ENCODE measurements around the gene GH2. TPM values are rescaled to one million over a fixed set of nuclear protein-coding genes. Genes with fewer than 3 reads are reported as not detected.
"Not testable (repeated sequence)": the region's sequence is repeated elsewhere in the genome, so short reads cannot be mapped to it uniquely, and the experiment has no call there.

The GH2 gene
- total RNA-seq, 2 donors from 2014 or later, result not detected

- H3K9me3 Mint-ChIP-seq, result not testable (repeated sequence)
These were observed 9.9 kb downstream of the GH2 start for GRCh38 chr17:63871646-63872365.

GRCh38 chr17:63870292-63870665 lies 11.5 kb downstream of the GH2 start:
- H3K4me1 Mint-ChIP-seq; ATAC-seq (replicated peaks): not testable (repeated sequence)

More at GRCh38 chr17:63871646-63872365, 9.9 kb downstream of the GH2 start:
- H3K36me3 Mint-ChIP-seq (ENCODE audit: low read depth); H3K27ac Mint-ChIP-seq; H3K4me1 Mint-ChIP-seq; ATAC-seq (replicated peaks); H3K27me3 Mint-ChIP-seq; H3K4me3 Mint-ChIP-seq: not testable (repeated sequence)

GRCh38 chr17:63869491-63870291 lies 12.1 kb downstream of the GH2 start:
- not testable (repeated sequence) for H3K27ac Mint-ChIP-seq; ATAC-seq (replicated peaks); H3K4me1 Mint-ChIP-seq; H3K27me3 Mint-ChIP-seq; H3K4me3 Mint-ChIP-seq; H3K9me3 Mint-ChIP-seq; H3K36me3 Mint-ChIP-seq (ENCODE audit: low read depth)

More at GRCh38 chr17:63870292-63870665, 11.5 kb downstream of the GH2 start:
- not testable (repeated sequence) for H3K9me3 Mint-ChIP-seq; H3K27ac Mint-ChIP-seq; H3K27me3 Mint-ChIP-seq; H3K4me3 Mint-ChIP-seq; H3K36me3 Mint-ChIP-seq (ENCODE audit: low read depth)

- H3K4me3 Mint-ChIP-seq; H3K4me1 Mint-ChIP-seq; ATAC-seq (replicated peaks); H3K9me3 Mint-ChIP-seq; H3K27me3 Mint-ChIP-seq; H3K36me3 Mint-ChIP-seq (ENCODE audit: low read depth): not testable (repeated sequence)
- H3K27ac Mint-ChIP-seq, result peak overlapping the region; percentile 61
These were observed 15.1 kb downstream of the GH2 start for GRCh38 chr17:63866625-63867024.

- no peaks in the 10 kb centered on the region for H3K4me1 Mint-ChIP-seq
- H3K9me3 Mint-ChIP-seq, result no peaks in the 10 kb centered on the region
- H3K27me3 Mint-ChIP-seq, result no peaks in the 10 kb centered on the region
- no peak overlapping the region for H3K4me3 Mint-ChIP-seq
- no peaks in the 10 kb centered on the region for H3K36me3 Mint-ChIP-seq (ENCODE audit: low read depth)
- ATAC-seq (replicated peaks), result no peak
- H3K27ac Mint-ChIP-seq, result no peak overlapping the region
These were observed 22.5 kb downstream of the GH2 start for GRCh38 chr17:63859257-63859656.

- not testable (repeated sequence) for H3K9me3 Mint-ChIP-seq; H3K36me3 Mint-ChIP-seq (ENCODE audit: low read depth); H3K27ac Mint-ChIP-seq; H3K27me3 Mint-ChIP-seq; ATAC-seq (replicated peaks); H3K4me1 Mint-ChIP-seq; H3K4me3 Mint-ChIP-seq
These were observed 25.3 kb downstream of the GH2 start for GRCh38 chr17:63856425-63856824.

GRCh38 chr17:63855185-63855584 lies 26.6 kb downstream of the GH2 start:
- no peak overlapping the region for H3K27ac Mint-ChIP-seq
- H3K4me3 Mint-ChIP-seq, result no peak overlapping the region
- H3K27me3 Mint-ChIP-seq, result no peaks in the 10 kb centered on the region
- no peaks in the 10 kb centered on the region for H3K36me3 Mint-ChIP-seq (ENCODE audit: low read depth)
- H3K4me1 Mint-ChIP-seq, result no peaks in the 10 kb centered on the region
- no peaks in the 10 kb centered on the region for H3K9me3 Mint-ChIP-seq
- no peak for ATAC-seq (replicated peaks)

GRCh38 chr17:63854709-63855108 lies 27.0 kb downstream of the GH2 start:
- no peak for ATAC-seq (replicated peaks)
- Mint-ChIP-seq H3K36me3 (ENCODE audit: low read depth) (no peaks in the 10 kb centered on the region), H3K27me3 (no peaks in the 10 kb centered on the region), H3K9me3 (no peaks in the 10 kb centered on the region), H3K4me1 (no peaks in the 10 kb centered on the region), H3K27ac (no peak overlapping the region), H3K4me3 (no peak overlapping the region)

GRCh38 chr17:63853260-63853659 lies 28.5 kb downstream of the GH2 start:
- no peak overlapping the region for H3K27ac Mint-ChIP-seq
- peaks cover 6% of the 10 kb centered on the region for H3K4me1 Mint-ChIP-seq
- H3K9me3 Mint-ChIP-seq, result peaks cover 4% of the 10 kb centered on the region
- H3K36me3 Mint-ChIP-seq (ENCODE audit: low read depth), result peaks cover 6% of the 10 kb centered on the region
- no peaks in the 10 kb centered on the region for H3K27me3 Mint-ChIP-seq
- no peak for ATAC-seq (replicated peaks)
- H3K4me3 Mint-ChIP-seq, result no peak overlapping the region

- Mint-ChIP-seq H3K9me3 (peaks cover 9% of the 10 kb centered on the region), H3K27ac (no peak overlapping the region)
These were observed 31.3 kb downstream of the GH2 start for GRCh38 chr17:63850401-63850800.

GRCh38 chr17:63848834-63849689 lies 32.7 kb downstream of the GH2 start:
- peak overlapping the region; percentile 97 for H3K27ac Mint-ChIP-seq
- ATAC-seq (replicated peaks), result peak; percentile 94
- H3K27me3 Mint-ChIP-seq, result no peaks in the 10 kb centered on the region
- peaks cover 10% of the 10 kb centered on the region for H3K36me3 Mint-ChIP-seq (ENCODE audit: low read depth)
- H3K4me1 Mint-ChIP-seq, result peaks cover 14% of the 10 kb centered on the region
- peaks cover 9% of the 10 kb centered on the region for H3K9me3 Mint-ChIP-seq
- H3K4me3 Mint-ChIP-seq, result peak overlapping the region; percentile 83

More at GRCh38 chr17:63850401-63850800, 31.3 kb downstream of the GH2 start:
- ATAC-seq (replicated peaks), result no peak
- Mint-ChIP-seq H3K36me3 (ENCODE audit: low read depth) (peaks cover 10% of the 10 kb centered on the region), H3K27me3 (no peaks in the 10 kb centered on the region), H3K4me1 (peaks cover 10% of the 10 kb centered on the region), H3K4me3 (no peak overlapping the region)

- Mint-ChIP-seq H3K9me3 (peaks cover 9% of the 10 kb centered on the region), H3K4me1 (peaks cover 14% of the 10 kb centered on the region), H3K4me3 (peak overlapping the region; percentile 83), H3K27me3 (no peaks in the 10 kb centered on the region), H3K36me3 (ENCODE audit: low read depth) (peaks cover 10% of the 10 kb centered on the region), H3K27ac (peak overlapping the region; percentile 97)
- ATAC-seq (replicated peaks), result no peak
These were observed 34.1 kb downstream of the GH2 start for GRCh38 chr17:63847525-63848249.

- Mint-ChIP-seq H3K27me3 (no peaks in the 10 kb centered on the region), H3K36me3 (ENCODE audit: low read depth) (peaks cover 22% of the 10 kb centered on the region), H3K9me3 (peaks cover 9% of the 10 kb centered on the region), H3K27ac (no peak overlapping the region), H3K4me3 (no peak overlapping the region), H3K4me1 (peaks cover 20% of the 10 kb centered on the region)
- ATAC-seq (replicated peaks), result no peak
These were observed 36.2 kb downstream of the GH2 start for GRCh38 chr17:63845509-63845908.
